Left lung (tissue), 10 donors: ENCODE measurements around the gene ZNF136. TPM values are rescaled to one million over a fixed set of nuclear protein-coding genes. Genes with fewer than 3 reads are reported as not detected.
A peak's percentile ranks its signal among the peaks of the same experiment; 100 is the strongest.

ENCODE experiments used
- ATAC-seq: fragments of 200-7000 bp; cut with Tn5 transposase; one replicate; pipeline ENCODE4 v1.9.1; 2020; ENCODE audit warnings: moderate library complexity
- DNase-seq, 4 donors: peaks; one replicate each; pipeline ENCODE4 v3.0.0-alpha.2; 2013 to 2020
- H3K27ac ChIP-seq, 2 donors: fragments of 200-600 bp; sonication (generic) in 1 of 2; one replicate each; pipeline versions ENCODE4 v1.5.0 to v1.8.0; 2020 to 2021
- H3K27me3 ChIP-seq, 2 donors: fragments of 200-600 bp; sonication (generic) in 1 of 2; one replicate each; pipeline versions ENCODE4 v1.5.0 to v1.8.0; 2020 to 2021
- H3K36me3 ChIP-seq, 2 donors: fragments of 200-600 bp; sonication (generic) in 1 of 2; one replicate each; pipeline versions ENCODE4 v1.5.0 to v1.8.0; 2020 to 2021
- H3K4me1 ChIP-seq, 2 donors: fragments of 200-600 bp; one replicate each; pipeline ENCODE4 v1.8.0; 2021
- H3K4me3 ChIP-seq, 2 donors: fragments of 200-600 bp; sonication (generic) in 1 of 2; one replicate each; pipeline versions ENCODE4 v1.5.0 to v1.8.0; 2020 to 2021; ENCODE audit warnings: mild to moderate bottlenecking in 1 of 2
- H3K9me3 ChIP-seq, 2 donors: fragments of 200-600 bp; sonication (generic) in 1 of 2; one replicate each; pipeline versions ENCODE4 v1.5.0 to v1.8.0; 2020 to 2021
- CTCF ChIP-seq, 2 donors: fragments of 200-600 bp; sonication (generic) in 1 of 2; IDR thresholded peaks; one replicate each; pipeline versions ENCODE4 v1.5.0 to v1.8.0; 2021; ENCODE audit warnings: antibody characterized with exemption in 2 of 2
- intact Hi-C, 2 donors: fragments of 100-400 bp; cut with DNase I; formaldehyde crosslinking; loops; one replicate each; pipeline versions ENCODE4 v1.11.2 to v1.14.2; 2022
- polyA plus RNA-seq, 6 donors: library from polyadenylated mRNA; unstranded; fragments of 120-200 nt; gene quantifications; one replicate each; pipeline ENCODE4 v1.2.1, GENCODE V29; 2013; ENCODE audit not compliant: insufficient read length in 6 of 6
- total RNA-seq, 2 donors: library from RNA; stranded (reverse); fragmentation: NEBNext Ultra II Directional; extraction: Animal tissue kit (Norgen Biotek cat#: 25700); gene quantifications; one replicate each; pipeline ENCODE4 v1.2.1, GENCODE V29; 2021
- donor health status: DM: no; HTN: yes; CAD: no.
- donor health status: DM: no; HTN: no; CAD: no.

Gene ZNF136
- total and polyA plus RNA-seq, 8 donors, result 8.9 to 18.3 (median 15.2) TPM

- peaks cover 0 to 13% of the 10 kb centered on the region in 2 donors for H3K9me3 ChIP-seq
- H3K27me3 ChIP-seq, result no peaks in the 10 kb centered on the region
- intact Hi-C loops, result loop anchor here in 1 of 2 donors (5.0 kb wide), 1 partner anchor 83 kb away; no protein-coding TSS in a partner anchor
- peak overlapping the region; percentile 77 to 78 for H3K4me3 ChIP-seq
- peak; percentile 80 to 95 (median 90) for DNase-seq
- peak; percentile 91 to 98 for TF ChIP-seq CTCF (IDR thresholded peaks at IDR 0.05)
- H3K27ac ChIP-seq, result peak overlapping the region in 1 of 2 donors; percentile 86
- H3K4me1 ChIP-seq, result peaks cover 11 to 28% of the 10 kb centered on the region in 2 donors
- ATAC-seq, result peak; percentile 91
- H3K36me3 ChIP-seq, result peaks cover 0 to 27% of the 10 kb centered on the region in 2 donors
Measured at GRCh38 chr19:12140545-12141404, 22.1 kb upstream of the ZNF136 start.

GRCh38 chr19:12141405-12141736, 21.5 kb upstream of the ZNF136 start:
- TF ChIP-seq CTCF (IDR thresholded peaks at IDR 0.05), result peak in 1 of 2 donors; percentile 41
- DNase-seq, result no peak
- Histone ChIP-seq H3K27ac (no peak overlapping the region), H3K4me3 (no peak overlapping the region), H3K4me1 (peaks cover 11 to 28% of the 10 kb centered on the region in 2 donors), H3K9me3 (peaks cover 0 to 19% of the 10 kb centered on the region in 2 donors), H3K27me3 (no peaks in the 10 kb centered on the region), H3K36me3 (peaks cover 0 to 28% of the 10 kb centered on the region in 2 donors)
- no peak for ATAC-seq
- intact Hi-C loops, result loop anchor here in 1 of 2 donors (5.0 kb wide), 1 partner anchor 84 kb away; no protein-coding TSS in a partner anchor

- Histone ChIP-seq H3K9me3 (peaks cover 0 to 25% of the 10 kb centered on the region in 2 donors), H3K4me3 (no peak overlapping the region), H3K4me1 (peaks cover 0 to 13% of the 10 kb centered on the region in 2 donors), H3K27me3 (no peaks in the 10 kb centered on the region), H3K27ac (no peak overlapping the region), H3K36me3 (peaks cover 0 to 33% of the 10 kb centered on the region in 2 donors)
- intact Hi-C loops, result no loop called here
- ATAC-seq (no peak), DNase-seq (no peak)
- TF ChIP-seq CTCF (IDR thresholded peaks at IDR 0.05), result no peak
Measured at GRCh38 chr19:12145348-12145747, 17.5 kb upstream of the ZNF136 start.

- Histone ChIP-seq H3K4me3 (peak overlapping the region; percentile 68 to 99), H3K27me3 (peaks cover 0 to 5% of the 10 kb centered on the region in 2 donors), H3K9me3 (no peaks in the 10 kb centered on the region), H3K27ac (peak overlapping the region in 1 of 2 donors; percentile 79), H3K36me3 (peaks cover 0 to 6% of the 10 kb centered on the region in 2 donors), H3K4me1 (peaks cover 0 to 19% of the 10 kb centered on the region in 2 donors)
- intact Hi-C loops, result no loop called here
- DNase-seq, result no peak
- ATAC-seq, result no peak
- TF ChIP-seq CTCF (IDR thresholded peaks at IDR 0.05), result no peak
Measured at GRCh38 chr19:12155324-12155860, 7.5 kb upstream of the ZNF136 start.
